ENCODE data around the gene SLC4A9.

DNA sequence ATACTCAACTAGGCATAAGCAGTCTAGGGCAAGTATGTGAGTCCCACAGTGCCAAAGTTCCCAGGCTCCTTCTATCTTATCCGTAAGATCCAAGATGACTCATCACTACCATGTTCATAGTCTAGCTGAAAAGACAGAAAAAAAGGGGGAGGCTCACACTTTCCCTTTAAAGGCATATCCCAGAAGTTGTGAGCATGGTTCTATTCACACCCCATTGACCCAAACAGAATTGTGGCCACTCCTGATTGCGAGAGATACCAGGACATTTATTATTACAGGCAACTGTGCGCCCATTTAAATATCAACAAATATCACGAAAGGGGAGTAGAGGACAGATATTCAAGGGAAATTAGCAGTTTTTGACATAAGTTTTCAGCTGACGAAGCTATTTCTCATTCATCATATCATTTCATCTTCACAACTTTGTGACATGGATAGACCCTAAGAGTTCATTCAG lies 49.0 kb upstream of the SLC4A9 start:
- no peak for TF ChIP-seq POLR2A (IDR thresholded peaks at IDR 0.05)
- TF ChIP-seq, protein P1, sequence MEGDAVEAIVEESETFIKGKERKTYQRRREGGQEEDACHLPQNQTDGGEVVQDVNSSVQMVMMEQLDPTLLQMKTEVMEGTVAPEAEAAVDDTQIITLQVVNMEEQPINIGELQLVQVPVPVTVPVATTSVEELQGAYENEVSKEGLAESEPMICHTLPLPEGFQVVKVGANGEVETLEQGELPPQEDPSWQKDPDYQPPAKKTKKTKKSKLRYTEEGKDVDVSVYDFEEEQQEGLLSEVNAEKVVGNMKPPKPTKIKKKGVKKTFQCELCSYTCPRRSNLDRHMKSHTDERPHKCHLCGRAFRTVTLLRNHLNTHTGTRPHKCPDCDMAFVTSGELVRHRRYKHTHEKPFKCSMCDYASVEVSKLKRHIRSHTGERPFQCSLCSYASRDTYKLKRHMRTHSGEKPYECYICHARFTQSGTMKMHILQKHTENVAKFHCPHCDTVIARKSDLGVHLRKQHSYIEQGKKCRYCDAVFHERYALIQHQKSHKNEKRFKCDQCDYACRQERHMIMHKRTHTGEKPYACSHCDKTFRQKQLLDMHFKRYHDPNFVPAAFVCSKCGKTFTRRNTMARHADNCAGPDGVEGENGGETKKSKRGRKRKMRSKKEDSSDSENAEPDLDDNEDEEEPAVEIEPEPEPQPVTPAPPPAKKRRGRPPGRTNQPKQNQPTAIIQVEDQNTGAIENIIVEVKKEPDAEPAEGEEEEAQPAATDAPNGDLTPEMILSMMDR (IDR thresholded peaks at IDR 0.05) = no peak
